ENCODE measurements around the gene SLC15A3.

DNA sequence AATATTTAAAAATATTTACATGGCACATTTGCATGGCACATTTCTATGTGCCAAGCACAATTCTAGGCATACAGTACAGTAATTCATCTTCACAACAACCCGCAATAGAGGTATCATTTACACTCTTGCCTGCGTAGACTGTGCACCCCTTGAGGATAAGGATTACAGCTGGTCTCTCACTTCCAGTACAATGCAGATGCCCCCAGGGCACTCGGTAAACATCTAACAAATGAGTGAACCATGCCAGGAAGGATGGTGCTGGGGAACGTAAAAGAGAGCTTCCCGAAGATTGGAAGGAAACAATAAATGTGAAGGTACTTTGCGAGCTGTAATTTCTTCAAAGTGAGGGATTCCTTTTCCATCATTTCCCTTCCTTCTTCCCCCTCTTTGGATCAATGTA is 46.9 kb downstream of the SLC15A3 start:
- TF ChIP-seq CTCF (IDR thresholded peaks at IDR 0.05) (no peak), POLR2A (IDR thresholded peaks at IDR 0.05) (no peak)

Data from prostate gland (tissue), 2 donors.